Mucosa of rectum (tissue), 2 donors: ENCODE results near the gene CPLX3.
A peak's percentile ranks its signal among the peaks of the same experiment; 100 is the strongest.
"Not testable (repeated sequence)": the region's sequence is repeated elsewhere in the genome, so short reads cannot be mapped to it uniquely, and the experiment has no call there.

Source experiments
- H3K27ac ChIP-seq, 2 donors: one replicate each; pipeline ENCODE4 v1.7.0; 2013; ENCODE audit warnings: inconsistent platforms in 2 of 2, low read depth in 2 of 2, low read length in 2 of 2
- H3K27me3 ChIP-seq, 2 donors: one replicate each; pipeline ENCODE4 v1.7.0; 2013; ENCODE audit warnings: low read length in 2 of 2; ENCODE audit not compliant: control insufficient read depth in 2 of 2, insufficient read depth in 2 of 2
- H3K36me3 ChIP-seq, 2 donors: one replicate each; pipeline ENCODE4 v1.7.0; 2013; ENCODE audit warnings: low read length in 2 of 2; ENCODE audit not compliant: control insufficient read depth in 2 of 2, insufficient read depth in 2 of 2
- H3K4me1 ChIP-seq, 2 donors: one replicate each; pipeline ENCODE4 v1.7.0; 2013; ENCODE audit warnings: low read length in 2 of 2, mild to moderate bottlenecking in 1 of 2; ENCODE audit not compliant: control insufficient read depth in 2 of 2, insufficient read depth in 2 of 2
- H3K4me3 ChIP-seq, 2 donors: one replicate each; pipeline ENCODE4 v1.7.0; 2013; ENCODE audit warnings: low read length in 2 of 2
- H3K9ac ChIP-seq, 2 donors: one replicate each; pipeline ENCODE4 v1.7.0; 2013; ENCODE audit warnings: low read length in 2 of 2, low read depth in 1 of 2, mild to moderate bottlenecking in 1 of 2
- H3K9me3 ChIP-seq, 2 donors: one replicate each; pipeline ENCODE4 v1.7.0; 2013; ENCODE audit warnings: low read length in 2 of 2; ENCODE audit not compliant: control insufficient read depth in 2 of 2
- donor health status: healthy.
- donor health status: Normal muscosa, but diverticular disease.

The CPLX3 gene

GRCh38 chr15:74783072-74783807 is 43.2 kb upstream of the CPLX3 start:
- no peaks in the 10 kb centered on the region for H3K9me3 ChIP-seq
- peaks cover 69 to 74% of the 10 kb centered on the region in 2 donors for H3K4me1 ChIP-seq
- H3K4me3 ChIP-seq = peak overlapping the region; percentile 67 to 90
- peaks cover 6 to 7% of the 10 kb centered on the region in 2 donors for H3K36me3 ChIP-seq
- no peaks in the 10 kb centered on the region for H3K27me3 ChIP-seq
- peak overlapping the region; percentile 61 to 90 for H3K9ac ChIP-seq
- H3K27ac ChIP-seq = peak overlapping the region; percentile 35 to 86

- peaks cover 6 to 7% of the 10 kb centered on the region in 2 donors for H3K36me3 ChIP-seq
- peak overlapping the region; percentile 61 to 90 for H3K9ac ChIP-seq
- H3K4me3 ChIP-seq = peak overlapping the region; percentile 67 to 90
- H3K4me1 ChIP-seq = peaks cover 69 to 75% of the 10 kb centered on the region in 2 donors
- no peaks in the 10 kb centered on the region for H3K27me3 ChIP-seq
- H3K9me3 ChIP-seq = no peaks in the 10 kb centered on the region
- peak overlapping the region; percentile 35 to 86 for H3K27ac ChIP-seq
These were observed 42.6 kb upstream of the CPLX3 start for GRCh38 chr15:74783808-74784175.

- H3K27me3 ChIP-seq = no peaks in the 10 kb centered on the region
- H3K36me3 ChIP-seq = peaks cover 6 to 7% of the 10 kb centered on the region in 2 donors
- H3K4me3 ChIP-seq = peak overlapping the region; percentile 24 to 90
- peak overlapping the region; percentile 6 to 90 for H3K9ac ChIP-seq
- peaks cover 75 to 77% of the 10 kb centered on the region in 2 donors for H3K4me1 ChIP-seq
- H3K9me3 ChIP-seq = no peaks in the 10 kb centered on the region
- H3K27ac ChIP-seq = peak overlapping the region; percentile 67 to 86
These were observed 41.8 kb upstream of the CPLX3 start for GRCh38 chr15:74784426-74785193.

GRCh38 chr15:74785194-74786032 is 41.0 kb upstream of the CPLX3 start:
- peak overlapping the region; percentile 42 to 70 for H3K9ac ChIP-seq
- peaks cover 6 to 7% of the 10 kb centered on the region in 2 donors for H3K36me3 ChIP-seq
- H3K27ac ChIP-seq = peak overlapping the region; percentile 67 to 86
- peaks cover 77 to 79% of the 10 kb centered on the region in 2 donors for H3K4me1 ChIP-seq
- peak overlapping the region; percentile 31 to 90 for H3K4me3 ChIP-seq
- H3K27me3 ChIP-seq = no peaks in the 10 kb centered on the region
- H3K9me3 ChIP-seq = no peaks in the 10 kb centered on the region

GRCh38 chr15:74786081-74786480 is 40.3 kb upstream of the CPLX3 start:
- not testable (repeated sequence) for H3K9me3 ChIP-seq, H3K27me3 ChIP-seq, H3K36me3 ChIP-seq
- peak overlapping the region; percentile 16 to 20 for H3K9ac ChIP-seq
- H3K4me3 ChIP-seq = peak overlapping the region in 1 of 2 donors; percentile 60
- H3K27ac ChIP-seq = peak overlapping the region; percentile 79 to 86
- peaks cover 76 to 79% of the 10 kb centered on the region in 2 donors for H3K4me1 ChIP-seq

- H3K9me3 ChIP-seq = no peaks in the 10 kb centered on the region
- H3K27me3 ChIP-seq = no peaks in the 10 kb centered on the region
- H3K9ac ChIP-seq = peak overlapping the region; percentile 16 to 20
- peaks cover 74 to 75% of the 10 kb centered on the region in 2 donors for H3K4me1 ChIP-seq
- peak overlapping the region; percentile 79 to 86 for H3K27ac ChIP-seq
- H3K36me3 ChIP-seq = peaks cover 6 to 7% of the 10 kb centered on the region in 2 donors
- peak overlapping the region in 1 of 2 donors; percentile 60 for H3K4me3 ChIP-seq
These were observed 39.8 kb upstream of the CPLX3 start for GRCh38 chr15:74786551-74787165.

- no peaks in the 10 kb centered on the region for H3K9me3 ChIP-seq
- peak overlapping the region; percentile 30 to 76 for H3K9ac ChIP-seq
- no peaks in the 10 kb centered on the region for H3K27me3 ChIP-seq
- H3K4me3 ChIP-seq = peak overlapping the region in 1 of 2 donors; percentile 60
- peak overlapping the region; percentile 79 to 86 for H3K27ac ChIP-seq
- peaks cover 80 to 82% of the 10 kb centered on the region in 2 donors for H3K4me1 ChIP-seq
- peaks cover 7 to 12% of the 10 kb centered on the region in 2 donors for H3K36me3 ChIP-seq
These were observed 39.0 kb upstream of the CPLX3 start for GRCh38 chr15:74787251-74788041.

GRCh38 chr15:74788042-74788682 is 38.3 kb upstream of the CPLX3 start:
- Histone ChIP-seq H3K4me1 (peaks cover 82 to 84% of the 10 kb centered on the region in 2 donors), H3K4me3 (peak overlapping the region; percentile 28 to 60), H3K9ac (peak overlapping the region; percentile 63 to 76), H3K36me3 (peaks cover 7 to 14% of the 10 kb centered on the region in 2 donors), H3K27ac (peak overlapping the region; percentile 79 to 86), H3K27me3 (no peaks in the 10 kb centered on the region), H3K9me3 (no peaks in the 10 kb centered on the region)
